Brain microvascular endothelial cell (primary cell): ENCODE data around the gene TSPAN12.

Experiments
- DNase-seq: peaks from one replicate; pipeline ENCODE4 v3.0.0-alpha.2; 2020
- H3K27ac ChIP-seq: fragments of 250-450 bp; sonication (Bioruptor Pico); 2 replicates; pipeline ENCODE4 v1.5.1; 2020; ENCODE audit warnings: mild to moderate bottlenecking, moderate library complexity
- H3K27me3 ChIP-seq: fragments of 250-450 bp; sonication (Bioruptor Pico); replicated peaks from 2 replicates; pipeline ENCODE4 v1.5.1; 2020; ENCODE audit warnings: mild to moderate bottlenecking
- H3K36me3 ChIP-seq: fragments of 250-450 bp; sonication (Bioruptor Pico); replicated peaks from 2 replicates; pipeline ENCODE4 v1.5.1; 2020; ENCODE audit warnings: mild to moderate bottlenecking
- H3K4me3 ChIP-seq: 2 replicates; pipeline ENCODE4 v1.5.1; 2011; ENCODE audit warnings: low read depth, mild to moderate bottlenecking, control low read depth, low read length, moderate library complexity
- in situ Hi-C: cut with HindIII; loops from 2 replicates; pipeline ENCODE4 v1.10.0; 2017; ENCODE audit warnings: low sequenced_read_pairs, low pct_ligation_motif_present
- TF ChIP-seq, protein P1 (sequence below): IDR thresholded peaks from 2 replicates; pipeline ENCODE4 v1.5.1; 2011; ENCODE audit warnings: low read depth, mild to moderate bottlenecking, moderate library complexity, low read length, control low read depth, inconsistent platforms; ENCODE audit errors: missing control alignments

TSPAN12 gene

DNA sequence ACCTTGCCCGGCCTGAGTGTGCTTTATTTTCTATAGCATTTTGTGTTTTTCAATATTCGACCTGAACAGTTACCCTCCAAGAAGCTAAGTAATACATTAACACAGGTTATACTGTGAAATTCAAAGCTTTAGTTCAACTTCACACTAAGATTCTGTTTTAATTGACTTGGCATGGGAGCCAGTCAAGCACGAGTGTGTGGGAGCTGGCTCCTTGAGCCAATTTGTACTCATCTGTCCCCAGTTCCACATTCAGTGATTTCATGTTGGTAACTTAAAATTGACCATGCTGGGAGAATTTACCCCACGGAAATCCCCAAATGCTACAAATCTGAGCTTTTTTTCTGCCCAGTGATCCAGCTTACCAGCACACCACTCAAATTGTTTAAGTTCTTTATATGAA, 20.3 kb downstream of the TSPAN12 start:
- Histone ChIP-seq H3K27me3 (no peaks in the 10 kb centered on the region), H3K4me3 (no peak overlapping the region), H3K27ac (no peak overlapping the region), H3K36me3 (no peaks in the 10 kb centered on the region)
- no peak for DNase-seq
- TF ChIP-seq, protein P1, sequence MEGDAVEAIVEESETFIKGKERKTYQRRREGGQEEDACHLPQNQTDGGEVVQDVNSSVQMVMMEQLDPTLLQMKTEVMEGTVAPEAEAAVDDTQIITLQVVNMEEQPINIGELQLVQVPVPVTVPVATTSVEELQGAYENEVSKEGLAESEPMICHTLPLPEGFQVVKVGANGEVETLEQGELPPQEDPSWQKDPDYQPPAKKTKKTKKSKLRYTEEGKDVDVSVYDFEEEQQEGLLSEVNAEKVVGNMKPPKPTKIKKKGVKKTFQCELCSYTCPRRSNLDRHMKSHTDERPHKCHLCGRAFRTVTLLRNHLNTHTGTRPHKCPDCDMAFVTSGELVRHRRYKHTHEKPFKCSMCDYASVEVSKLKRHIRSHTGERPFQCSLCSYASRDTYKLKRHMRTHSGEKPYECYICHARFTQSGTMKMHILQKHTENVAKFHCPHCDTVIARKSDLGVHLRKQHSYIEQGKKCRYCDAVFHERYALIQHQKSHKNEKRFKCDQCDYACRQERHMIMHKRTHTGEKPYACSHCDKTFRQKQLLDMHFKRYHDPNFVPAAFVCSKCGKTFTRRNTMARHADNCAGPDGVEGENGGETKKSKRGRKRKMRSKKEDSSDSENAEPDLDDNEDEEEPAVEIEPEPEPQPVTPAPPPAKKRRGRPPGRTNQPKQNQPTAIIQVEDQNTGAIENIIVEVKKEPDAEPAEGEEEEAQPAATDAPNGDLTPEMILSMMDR = no peak
- in situ Hi-C loops = no loop called here

- H3K36me3 ChIP-seq = no peaks in the 10 kb centered on the region
- H3K27ac ChIP-seq = no peak overlapping the region
- in situ Hi-C loops = no loop called here
- DNase-seq = no peak
- TF ChIP-seq, protein P1 = no peak
- H3K27me3 ChIP-seq = no peaks in the 10 kb centered on the region
- H3K4me3 ChIP-seq = no peak overlapping the region
Measured at GRCh38 chr7:120836556-120837115, 21.3 kb downstream of the TSPAN12 start.

DNA sequence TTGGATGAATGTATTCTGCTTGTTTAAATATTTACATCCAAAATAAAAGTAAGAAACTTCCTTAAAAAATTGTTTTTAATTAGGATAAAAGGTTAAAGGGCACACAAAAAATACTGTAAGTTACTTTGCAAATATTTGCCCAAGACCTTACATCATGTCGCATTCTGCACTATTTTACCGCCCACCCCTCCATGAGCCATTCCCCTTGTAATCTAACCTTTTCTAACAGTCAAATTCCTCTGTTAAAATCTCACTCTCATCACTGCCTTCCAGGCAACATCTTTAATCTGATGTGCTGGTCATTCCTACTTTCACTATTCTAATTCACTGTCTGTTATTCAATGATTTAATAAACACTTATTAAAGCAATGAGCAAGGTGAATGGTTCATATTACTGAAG, 23.2 kb downstream of the TSPAN12 start:
- H3K36me3 ChIP-seq = no peaks in the 10 kb centered on the region
- no peak for DNase-seq
- TF ChIP-seq, protein P1 = no peak
- in situ Hi-C loops = no loop called here
- H3K4me3 ChIP-seq = no peak overlapping the region
- H3K27ac ChIP-seq = no peak overlapping the region
- H3K27me3 ChIP-seq = no peaks in the 10 kb centered on the region

- H3K27me3 ChIP-seq = no peaks in the 10 kb centered on the region
- no peak for DNase-seq
- no peak overlapping the region for H3K27ac ChIP-seq
- no peak overlapping the region for H3K4me3 ChIP-seq
- in situ Hi-C loops = no loop called here
- TF ChIP-seq, protein P1 = no peak
- no peaks in the 10 kb centered on the region for H3K36me3 ChIP-seq
Measured at GRCh38 chr7:120833546-120833945, 24.4 kb downstream of the TSPAN12 start.

GRCh38 chr7:120832803-120833202, 25.1 kb downstream of the TSPAN12 start:
- no peak overlapping the region for H3K27ac ChIP-seq
- no peak overlapping the region for H3K4me3 ChIP-seq
- in situ Hi-C loops = no loop called here
- no peaks in the 10 kb centered on the region for H3K36me3 ChIP-seq
- H3K27me3 ChIP-seq = no peaks in the 10 kb centered on the region
- DNase-seq = no peak
- TF ChIP-seq, protein P1 = no peak

- H3K27ac ChIP-seq = no peak overlapping the region
- TF ChIP-seq, protein P1 = no peak
- H3K27me3 ChIP-seq = no peaks in the 10 kb centered on the region
- no peak overlapping the region for H3K4me3 ChIP-seq
- in situ Hi-C loops = no loop called here
- H3K36me3 ChIP-seq = no peaks in the 10 kb centered on the region
- no peak for DNase-seq
Measured at GRCh38 chr7:120831260-120831659, 26.7 kb downstream of the TSPAN12 start.
